LNCaP clone FGC (cell line): ENCODE results near the gene RALGPS1.
A peak's percentile ranks its signal among the peaks of the same experiment; 100 is the strongest.

Experiments
- DNase-seq: peaks from one replicate; pipeline ENCODE4 v3.0.0-alpha.2; 2011; ENCODE audit warnings: low read depth
- H3K4me3 ChIP-seq: 2 replicates; pipeline ENCODE4 v1.5.1; 2011; ENCODE audit warnings: mild to moderate bottlenecking, low read depth, low read length, control low read depth
- CTCF ChIP-seq: IDR thresholded peaks from 2 replicates; pipeline ENCODE4 v1.5.1; 2012; ENCODE audit warnings: mild to moderate bottlenecking; ENCODE audit not compliant: control insufficient read depth, insufficient read depth; ENCODE audit errors: extremely low read depth

Gene RALGPS1

DNA sequence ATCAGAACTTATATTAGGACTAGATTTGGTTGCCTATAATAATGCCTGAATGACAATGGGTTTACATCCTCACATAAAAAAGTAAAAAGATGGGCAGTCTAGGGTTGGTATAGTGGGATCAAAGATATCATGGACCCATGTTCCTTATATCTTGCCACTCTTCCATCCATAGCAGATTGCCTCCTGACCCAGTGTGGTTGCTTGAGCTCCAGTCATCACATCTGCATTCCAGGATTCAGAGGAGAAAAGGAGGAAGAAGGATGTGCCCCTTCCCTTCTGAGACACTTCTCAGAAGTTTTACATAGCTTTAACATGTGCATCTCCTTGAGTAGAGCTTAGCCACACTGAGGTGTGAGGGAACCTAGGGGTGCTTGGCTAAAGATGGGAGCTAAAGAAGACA lies 22.9 kb downstream of the RALGPS1 start:
- no peak overlapping the region for H3K4me3 ChIP-seq
- no peak for DNase-seq
- no peak for TF ChIP-seq CTCF

DNA sequence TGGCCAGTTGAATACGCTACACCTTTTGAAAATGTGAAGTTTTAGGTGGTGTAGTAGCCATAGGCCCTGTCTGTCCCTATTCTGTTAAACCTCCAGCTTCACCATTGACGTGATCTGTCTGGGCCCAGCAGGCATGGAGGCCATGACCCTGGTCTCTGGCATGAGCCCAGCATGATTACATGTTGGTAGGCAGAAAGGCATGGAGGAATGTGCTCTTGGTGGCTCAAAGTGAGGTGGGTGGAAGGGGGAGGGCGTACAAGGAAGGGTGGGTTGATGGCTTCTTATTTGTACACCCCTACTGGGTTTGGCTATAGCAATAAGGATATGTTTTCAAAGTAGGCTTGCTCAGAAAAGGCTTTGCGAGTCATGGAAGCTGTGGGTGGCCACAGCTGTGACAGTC lies 23.7 kb downstream of the RALGPS1 start:
- no peak for DNase-seq
- no peak for TF ChIP-seq CTCF
- H3K4me3 ChIP-seq: no peak overlapping the region

GRCh38 chr9:126939821-126940221 lies 25.2 kb downstream of the RALGPS1 start:
- no peak for TF ChIP-seq CTCF
- peak; percentile 25 for DNase-seq
- H3K4me3 ChIP-seq: no peak overlapping the region

DNA sequence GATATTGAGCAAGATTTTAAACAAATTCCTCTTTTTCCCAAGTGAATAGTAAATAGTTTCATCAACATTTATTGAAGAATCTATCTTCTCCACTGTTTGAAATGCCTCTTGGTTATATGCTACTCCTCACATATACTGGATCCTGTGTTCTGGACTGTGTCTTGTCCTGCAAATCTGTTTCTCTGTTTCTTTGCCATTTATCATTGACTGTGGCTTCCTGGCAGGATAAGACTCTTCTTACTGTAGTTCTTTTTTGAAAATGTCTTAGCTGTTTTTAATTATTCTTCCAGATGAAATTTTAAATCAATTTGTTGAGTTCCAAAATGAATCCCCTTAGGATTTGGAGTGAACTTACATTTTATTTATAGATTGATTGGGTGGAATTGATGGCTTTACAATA lies 27.8 kb downstream of the RALGPS1 start:
- no peak overlapping the region for H3K4me3 ChIP-seq
- no peak for DNase-seq
- no peak for TF ChIP-seq CTCF

- no peak overlapping the region for H3K4me3 ChIP-seq
- no peak for TF ChIP-seq CTCF
- DNase-seq: no peak
Observed at GRCh38 chr9:126945682-126946081, 31.1 kb downstream of the RALGPS1 start.

DNA sequence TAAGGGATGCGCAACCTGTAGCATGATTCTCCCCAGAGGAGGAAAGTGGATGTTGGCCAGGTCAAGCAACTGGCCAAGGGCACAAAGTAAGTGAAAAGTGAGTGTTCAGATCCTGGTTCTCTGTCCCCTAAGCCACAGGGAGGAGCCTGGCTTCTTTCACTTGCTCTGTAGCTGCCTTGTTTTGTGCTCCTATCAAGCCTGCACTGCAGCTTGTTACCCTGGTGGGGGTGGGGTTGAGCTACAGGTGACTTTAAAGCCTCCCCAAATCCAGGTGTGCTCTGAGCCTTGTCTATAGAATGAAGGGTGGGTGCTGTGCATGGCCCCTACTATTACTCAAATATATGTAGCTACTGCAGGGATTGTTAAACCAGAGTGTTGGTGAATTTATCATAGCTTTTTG lies 32.9 kb downstream of the RALGPS1 start:
- H3K4me3 ChIP-seq: no peak overlapping the region
- peak; percentile 48 for TF ChIP-seq CTCF
- no peak for DNase-seq

GRCh38 chr9:126952205-126952977 lies 37.8 kb downstream of the RALGPS1 start:
- no peak for TF ChIP-seq CTCF
- DNase-seq: no peak
- H3K4me3 ChIP-seq: no peak overlapping the region
